ENCODE measurements around the gene FBXO41. TPM values are rescaled to one million over a fixed set of nuclear protein-coding genes. Genes with fewer than 3 reads are reported as not detected.
A peak's percentile ranks its signal among the peaks of the same experiment; 100 is the strongest.

FBXO41 gene
- total RNA-seq, 1 donor from 2014 or later: 10.1 TPM

DNA sequence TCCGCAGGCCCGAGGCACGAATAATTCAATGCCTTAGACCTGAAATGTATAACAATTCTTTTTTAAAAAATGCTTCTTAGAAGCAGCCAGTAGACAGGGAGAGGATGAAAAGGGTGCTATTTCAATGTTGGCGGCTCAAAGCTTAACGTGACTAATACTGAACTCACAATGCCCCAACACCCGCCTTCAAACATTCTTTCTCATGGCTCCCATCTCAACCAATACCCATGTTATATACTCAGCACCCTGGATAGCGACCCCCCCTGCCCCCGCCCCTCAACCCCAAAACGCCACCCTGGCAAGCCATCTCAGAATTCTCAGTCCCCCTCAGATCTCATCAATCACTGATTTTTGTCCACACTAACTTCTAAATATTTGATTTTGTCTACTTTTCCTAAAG, 4.4 kb downstream of the FBXO41 start:
- Mint-ChIP-seq H3K36me3 (ENCODE audit: low read depth, unreplicated experiment) (peaks cover 6% of the 10 kb centered on the region), H3K4me3 (ENCODE audit: unreplicated experiment) (peak overlapping the region; percentile 24), H3K27me3 (ENCODE audit: low read depth, unreplicated experiment) (peaks cover 2% of the 10 kb centered on the region), H3K27ac (ENCODE audit: unreplicated experiment) (no peak overlapping the region), H3K4me1 (ENCODE audit: low read depth, unreplicated experiment) (no peaks in the 10 kb centered on the region), H3K9me3 (ENCODE audit: unreplicated experiment) (peaks cover 2% of the 10 kb centered on the region)
- FAIRE-seq: no peak
- H3K27me3 ChIP-seq (ENCODE audit: insufficient read depth, low read length): peaks cover under 1% of the 10 kb centered on the region
- H3K4me3 ChIP-seq (ENCODE audit: insufficient read depth, low read depth, low read length): no peak overlapping the region
- H3K27ac ChIP-seq (ENCODE audit: low read depth, low read length): no peak overlapping the region
- no peaks in the 10 kb centered on the region for H3K36me3 ChIP-seq (ENCODE audit: insufficient read depth, low read length)
- no peak overlapping the region for H2AFZ ChIP-seq (ENCODE audit: low read depth, low read length)
- H3K9me3 ChIP-seq (ENCODE audit: insufficient read depth, low read depth, low read length): no peaks in the 10 kb centered on the region
- H4K20me1 ChIP-seq (ENCODE audit: insufficient read depth, low read length): peaks cover 22% of the 10 kb centered on the region
- H3K4me1 ChIP-seq (ENCODE audit: insufficient read depth, low read length): peaks cover 4% of the 10 kb centered on the region
- DNase-seq (ENCODE audit: low read depth): no peak
- TF ChIP-seq EZH2 (IDR thresholded peaks at IDR 0.05; ENCODE audit: insufficient read depth, low read length): no peak
- TF ChIP-seq, protein P1, sequence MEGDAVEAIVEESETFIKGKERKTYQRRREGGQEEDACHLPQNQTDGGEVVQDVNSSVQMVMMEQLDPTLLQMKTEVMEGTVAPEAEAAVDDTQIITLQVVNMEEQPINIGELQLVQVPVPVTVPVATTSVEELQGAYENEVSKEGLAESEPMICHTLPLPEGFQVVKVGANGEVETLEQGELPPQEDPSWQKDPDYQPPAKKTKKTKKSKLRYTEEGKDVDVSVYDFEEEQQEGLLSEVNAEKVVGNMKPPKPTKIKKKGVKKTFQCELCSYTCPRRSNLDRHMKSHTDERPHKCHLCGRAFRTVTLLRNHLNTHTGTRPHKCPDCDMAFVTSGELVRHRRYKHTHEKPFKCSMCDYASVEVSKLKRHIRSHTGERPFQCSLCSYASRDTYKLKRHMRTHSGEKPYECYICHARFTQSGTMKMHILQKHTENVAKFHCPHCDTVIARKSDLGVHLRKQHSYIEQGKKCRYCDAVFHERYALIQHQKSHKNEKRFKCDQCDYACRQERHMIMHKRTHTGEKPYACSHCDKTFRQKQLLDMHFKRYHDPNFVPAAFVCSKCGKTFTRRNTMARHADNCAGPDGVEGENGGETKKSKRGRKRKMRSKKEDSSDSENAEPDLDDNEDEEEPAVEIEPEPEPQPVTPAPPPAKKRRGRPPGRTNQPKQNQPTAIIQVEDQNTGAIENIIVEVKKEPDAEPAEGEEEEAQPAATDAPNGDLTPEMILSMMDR (IDR thresholded peaks at IDR 0.05; ENCODE audit: insufficient read depth, low read depth, low read length): no peak
- no peaks in the 10 kb centered on the region for H3K79me2 ChIP-seq (ENCODE audit: insufficient read depth, low read length)
- H3K4me2 ChIP-seq (ENCODE audit: low read length): no peak overlapping the region
- H3K9ac ChIP-seq (ENCODE audit: low read length): no peak overlapping the region

DNA sequence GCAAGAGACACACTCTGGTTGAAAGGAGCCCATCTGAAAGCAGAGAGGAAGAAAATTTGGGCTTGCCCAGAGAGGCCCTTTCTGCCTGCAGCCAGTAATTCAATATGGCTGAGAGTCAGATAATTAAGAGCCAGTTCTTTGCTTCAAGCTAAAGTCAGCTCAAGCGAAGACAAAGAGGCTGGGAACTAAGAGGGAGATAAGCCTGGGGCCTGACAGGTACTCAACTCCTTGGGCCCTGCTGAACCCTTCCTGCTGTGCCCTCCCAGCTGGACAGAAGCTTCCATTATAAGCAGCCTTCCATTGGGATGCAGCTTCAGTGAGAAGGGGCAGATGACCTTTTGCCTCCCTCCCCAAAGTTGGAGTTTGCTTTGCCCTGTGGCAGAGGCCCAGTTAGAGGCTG, 12.0 kb downstream of the FBXO41 start:
- Mint-ChIP-seq H3K4me1 (ENCODE audit: low read depth, unreplicated experiment) (peaks cover 6% of the 10 kb centered on the region), H3K9me3 (ENCODE audit: unreplicated experiment) (peaks cover 4% of the 10 kb centered on the region), H3K36me3 (ENCODE audit: low read depth, unreplicated experiment) (peaks cover 15% of the 10 kb centered on the region), H3K27ac (ENCODE audit: unreplicated experiment) (no peak overlapping the region), H3K27me3 (ENCODE audit: low read depth, unreplicated experiment) (peaks cover 32% of the 10 kb centered on the region), H3K4me3 (ENCODE audit: unreplicated experiment) (no peak overlapping the region)
- H3K27me3 ChIP-seq (ENCODE audit: insufficient read depth, low read length): peaks cover 30% of the 10 kb centered on the region
- no peak overlapping the region for H2AFZ ChIP-seq (ENCODE audit: low read depth, low read length)
- DNase-seq (ENCODE audit: low read depth) (no peak), FAIRE-seq (no peak)
- H3K27ac ChIP-seq (ENCODE audit: low read depth, low read length): no peak overlapping the region
- H3K79me2 ChIP-seq (ENCODE audit: insufficient read depth, low read length): no peaks in the 10 kb centered on the region
- H3K36me3 ChIP-seq (ENCODE audit: insufficient read depth, low read length): no peaks in the 10 kb centered on the region
- H3K9me3 ChIP-seq (ENCODE audit: insufficient read depth, low read depth, low read length): no peaks in the 10 kb centered on the region
- H3K4me3 ChIP-seq (ENCODE audit: insufficient read depth, low read depth, low read length): no peak overlapping the region
- H3K4me1 ChIP-seq (ENCODE audit: insufficient read depth, low read length): peaks cover 5% of the 10 kb centered on the region
- no peak for TF ChIP-seq EZH2 (IDR thresholded peaks at IDR 0.05; ENCODE audit: insufficient read depth, low read length)
- H4K20me1 ChIP-seq (ENCODE audit: insufficient read depth, low read length): peaks cover 30% of the 10 kb centered on the region
- H3K9ac ChIP-seq (ENCODE audit: low read length): no peak overlapping the region
- H3K4me2 ChIP-seq (ENCODE audit: low read length): no peak overlapping the region

DNA sequence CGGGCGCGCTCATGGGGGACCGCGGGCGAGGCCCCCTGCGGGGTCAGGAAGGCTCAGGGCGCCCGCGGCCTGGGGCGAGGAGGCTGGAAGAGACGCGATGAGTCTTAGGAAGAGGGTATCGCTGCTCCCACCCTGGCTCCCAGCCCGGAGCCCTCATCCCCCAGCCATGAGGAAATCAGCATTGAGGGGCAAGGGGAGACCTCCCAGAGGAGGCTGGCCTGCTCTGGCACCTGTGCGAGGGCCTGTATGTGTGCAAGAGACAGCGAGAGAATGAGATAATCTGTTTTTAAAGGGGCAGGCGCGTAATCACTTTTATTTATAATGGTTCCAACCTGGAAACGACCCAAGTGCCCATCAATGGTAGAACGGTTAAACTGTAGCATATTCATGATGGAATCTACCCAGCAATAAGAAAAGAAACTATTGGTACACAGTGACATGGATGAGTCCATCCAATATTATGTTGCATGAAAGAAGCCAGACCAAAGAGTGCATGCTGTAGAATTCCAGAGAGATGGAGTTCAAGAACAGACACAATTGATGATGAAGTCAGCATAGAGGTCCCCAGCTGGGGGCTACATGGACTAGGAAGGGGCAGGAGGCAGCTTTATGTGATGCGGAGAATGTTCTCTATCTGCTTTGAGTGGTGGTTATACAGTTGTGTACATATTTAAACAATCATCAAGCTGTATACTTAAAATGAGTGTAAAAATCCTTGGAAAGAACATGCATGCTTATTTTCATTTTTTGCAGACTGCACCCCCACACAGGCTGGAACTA, 14.4 kb downstream of the FBXO41 start:
- H4K20me1 ChIP-seq (ENCODE audit: insufficient read depth, low read length): peaks cover 38% of the 10 kb centered on the region
- no peaks in the 10 kb centered on the region for H3K79me2 ChIP-seq (ENCODE audit: insufficient read depth, low read length)
- no peak for TF ChIP-seq EZH2 (IDR thresholded peaks at IDR 0.05; ENCODE audit: insufficient read depth, low read length)
- TF ChIP-seq, protein P1 (IDR thresholded peaks at IDR 0.05; ENCODE audit: insufficient read depth, low read depth, low read length): no peak
- Mint-ChIP-seq H3K36me3 (ENCODE audit: low read depth, unreplicated experiment) (peaks cover 19% of the 10 kb centered on the region), H3K9me3 (ENCODE audit: unreplicated experiment) (peaks cover 4% of the 10 kb centered on the region), H3K4me3 (ENCODE audit: unreplicated experiment) (peak overlapping the region; percentile 1), H3K4me1 (ENCODE audit: low read depth, unreplicated experiment) (peaks cover 14% of the 10 kb centered on the region), H3K27me3 (ENCODE audit: low read depth, unreplicated experiment) (peaks cover 39% of the 10 kb centered on the region), H3K27ac (ENCODE audit: unreplicated experiment) (no peak overlapping the region)
- peaks cover 5% of the 10 kb centered on the region for H3K4me1 ChIP-seq (ENCODE audit: insufficient read depth, low read length)
- peaks cover 34% of the 10 kb centered on the region for H3K27me3 ChIP-seq (ENCODE audit: insufficient read depth, low read length)
- H3K4me3 ChIP-seq (ENCODE audit: insufficient read depth, low read depth, low read length): no peak overlapping the region
- H3K4me2 ChIP-seq (ENCODE audit: low read length): peak overlapping the region; percentile 74
- FAIRE-seq (no peak), DNase-seq (ENCODE audit: low read depth) (no peak)
- no peak overlapping the region for H3K9ac ChIP-seq (ENCODE audit: low read length)
- no peak overlapping the region for H2AFZ ChIP-seq (ENCODE audit: low read depth, low read length)
- no peak overlapping the region for H3K27ac ChIP-seq (ENCODE audit: low read depth, low read length)
- H3K9me3 ChIP-seq (ENCODE audit: insufficient read depth, low read depth, low read length): no peaks in the 10 kb centered on the region
- H3K36me3 ChIP-seq (ENCODE audit: insufficient read depth, low read length): no peaks in the 10 kb centered on the region

Data from astrocyte (in vitro differentiated cells and primary cell).